Measurements from ENCODE around the gene FAM120B.

The FAM120B gene

DNA sequence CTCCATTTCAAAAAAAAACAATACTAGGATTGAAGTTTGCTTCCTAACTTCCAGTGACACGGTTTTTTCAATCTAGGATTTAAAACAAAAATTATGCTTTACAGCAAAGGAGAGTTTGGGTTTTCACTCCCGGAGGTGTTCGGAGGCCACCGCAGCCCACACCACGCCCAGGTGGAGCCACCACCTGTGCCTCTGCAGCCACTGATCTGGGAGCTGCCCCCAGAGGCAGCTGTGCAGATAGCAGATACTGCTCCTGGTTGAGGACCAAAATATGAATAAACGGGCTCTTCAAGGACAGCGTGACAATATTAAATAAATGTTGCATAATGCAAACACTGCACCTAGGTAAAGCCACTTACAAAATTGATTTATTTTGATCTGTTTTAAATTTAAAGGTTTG lies 45.9 kb upstream of the FAM120B start:
- Histone ChIP-seq H3K27ac (ENCODE audit: low read length) (no peak overlapping the region), H3K36me3 (replicated peaks; ENCODE audit: low read depth, low read length) (no peaks in the 10 kb centered on the region), H3K9ac (ENCODE audit: low read length) (no peak overlapping the region), H3K4me1 (ENCODE audit: low read length) (no peaks in the 10 kb centered on the region), H3K4me2 (ENCODE audit: low read length) (no peak overlapping the region), H2AFZ (ENCODE audit: low read depth, low read length) (no peak overlapping the region), H3K4me3 (ENCODE audit: low read length) (no peak overlapping the region), H3K79me2 (ENCODE audit: low read length) (no peaks in the 10 kb centered on the region), H3K9me3 (ENCODE audit: insufficient read depth, low read length) (no peaks in the 10 kb centered on the region), H3K27me3 (ENCODE audit: low read depth, low read length) (no peaks in the 10 kb centered on the region), H4K20me1 (ENCODE audit: insufficient read depth, low read length) (no peaks in the 10 kb centered on the region)
- no peak for TF ChIP-seq EZH2phosphoT487 (IDR thresholded peaks at IDR 0.05; ENCODE audit: low read depth)
- TF ChIP-seq, protein P1, sequence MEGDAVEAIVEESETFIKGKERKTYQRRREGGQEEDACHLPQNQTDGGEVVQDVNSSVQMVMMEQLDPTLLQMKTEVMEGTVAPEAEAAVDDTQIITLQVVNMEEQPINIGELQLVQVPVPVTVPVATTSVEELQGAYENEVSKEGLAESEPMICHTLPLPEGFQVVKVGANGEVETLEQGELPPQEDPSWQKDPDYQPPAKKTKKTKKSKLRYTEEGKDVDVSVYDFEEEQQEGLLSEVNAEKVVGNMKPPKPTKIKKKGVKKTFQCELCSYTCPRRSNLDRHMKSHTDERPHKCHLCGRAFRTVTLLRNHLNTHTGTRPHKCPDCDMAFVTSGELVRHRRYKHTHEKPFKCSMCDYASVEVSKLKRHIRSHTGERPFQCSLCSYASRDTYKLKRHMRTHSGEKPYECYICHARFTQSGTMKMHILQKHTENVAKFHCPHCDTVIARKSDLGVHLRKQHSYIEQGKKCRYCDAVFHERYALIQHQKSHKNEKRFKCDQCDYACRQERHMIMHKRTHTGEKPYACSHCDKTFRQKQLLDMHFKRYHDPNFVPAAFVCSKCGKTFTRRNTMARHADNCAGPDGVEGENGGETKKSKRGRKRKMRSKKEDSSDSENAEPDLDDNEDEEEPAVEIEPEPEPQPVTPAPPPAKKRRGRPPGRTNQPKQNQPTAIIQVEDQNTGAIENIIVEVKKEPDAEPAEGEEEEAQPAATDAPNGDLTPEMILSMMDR (IDR thresholded peaks at IDR 0.05; ENCODE audit: low read depth, low read length): no peak

DNA sequence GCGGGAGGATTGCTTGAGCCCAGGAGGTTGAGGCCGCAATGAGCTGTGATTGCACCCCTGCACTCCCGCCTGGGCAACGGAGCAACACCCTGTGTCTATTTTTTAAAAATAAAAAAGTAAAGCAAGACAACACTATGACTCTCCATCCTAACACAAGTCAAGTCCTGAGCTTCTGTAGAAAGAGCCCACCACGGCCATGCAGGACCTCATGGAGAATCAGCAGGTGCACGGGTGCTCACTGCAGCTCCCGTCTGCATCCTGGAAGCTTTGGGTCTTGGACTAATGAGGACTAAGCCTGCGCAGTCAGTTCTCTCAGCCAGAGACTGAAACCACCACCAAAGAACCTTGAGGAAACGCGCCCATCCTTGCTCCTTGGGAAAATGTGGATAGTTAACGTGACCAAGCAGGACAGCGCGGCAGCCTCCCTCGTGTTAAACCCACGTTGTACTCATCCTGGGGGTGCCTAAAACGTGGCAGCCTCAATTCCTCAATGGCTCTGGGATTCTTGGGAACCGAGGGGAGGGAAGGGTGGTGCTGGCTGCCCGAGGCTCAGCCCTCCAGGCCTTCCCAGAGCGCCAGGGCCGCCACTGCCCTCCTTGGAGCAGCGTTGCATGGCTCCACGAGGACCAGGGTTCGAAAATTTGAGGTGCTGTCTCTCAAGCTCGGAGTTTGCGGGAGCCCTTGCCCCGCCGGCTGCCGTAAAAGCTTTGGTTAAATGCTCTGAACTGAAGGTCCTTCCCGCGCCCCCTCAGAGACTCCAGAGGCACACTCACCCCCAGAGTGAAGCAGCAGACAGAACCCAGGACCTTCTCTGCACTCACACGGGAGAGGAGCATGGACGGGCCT lies 44.7 kb upstream of the FAM120B start:
- Histone ChIP-seq H3K27me3 (ENCODE audit: low read depth, low read length) (no peaks in the 10 kb centered on the region), H3K9me3 (ENCODE audit: insufficient read depth, low read length) (no peaks in the 10 kb centered on the region), H4K20me1 (ENCODE audit: insufficient read depth, low read length) (no peaks in the 10 kb centered on the region), H3K4me1 (ENCODE audit: low read length) (no peaks in the 10 kb centered on the region), H3K27ac (ENCODE audit: low read length) (no peak overlapping the region), H3K4me2 (ENCODE audit: low read length) (no peak overlapping the region), H3K36me3 (replicated peaks; ENCODE audit: low read depth, low read length) (no peaks in the 10 kb centered on the region), H3K79me2 (ENCODE audit: low read length) (no peaks in the 10 kb centered on the region), H2AFZ (ENCODE audit: low read depth, low read length) (no peak overlapping the region), H3K9ac (ENCODE audit: low read length) (no peak overlapping the region), H3K4me3 (ENCODE audit: low read length) (no peak overlapping the region)
- TF ChIP-seq EZH2phosphoT487 (IDR thresholded peaks at IDR 0.05; ENCODE audit: low read depth): no peak

DNA sequence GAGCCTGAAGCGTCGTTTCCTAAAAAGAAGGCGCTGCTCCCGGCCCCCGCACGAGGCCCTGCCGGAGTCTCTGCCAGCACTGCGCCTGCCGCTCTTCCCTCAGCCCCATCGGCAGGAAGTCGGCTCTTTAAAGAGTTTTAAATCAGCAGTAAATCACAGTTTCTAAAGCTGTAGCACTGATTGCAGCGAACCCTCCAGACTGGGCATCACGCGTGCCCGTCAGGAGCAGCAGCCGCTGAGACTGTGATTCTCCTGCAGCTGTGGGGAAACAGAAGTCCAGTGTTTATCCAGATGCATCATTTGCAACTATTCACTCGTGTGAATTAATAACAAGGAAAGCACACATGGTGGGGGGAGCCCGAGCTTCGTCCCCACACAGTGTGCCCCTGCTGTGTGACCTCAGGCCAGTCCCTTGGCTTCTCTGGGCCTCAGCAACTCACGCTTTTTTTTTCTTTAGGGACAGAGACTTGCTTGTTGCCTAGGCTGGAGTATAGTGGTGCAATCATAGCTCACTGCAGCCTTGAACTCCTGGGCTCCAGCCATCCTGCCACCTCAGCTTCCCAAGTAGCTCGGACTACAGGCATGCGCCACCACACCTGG lies 44.0 kb upstream of the FAM120B start:
- Histone ChIP-seq H4K20me1 (ENCODE audit: insufficient read depth, low read length) (no peaks in the 10 kb centered on the region), H3K4me1 (ENCODE audit: low read length) (no peaks in the 10 kb centered on the region), H3K4me2 (ENCODE audit: low read length) (no peak overlapping the region), H3K36me3 (replicated peaks; ENCODE audit: low read depth, low read length) (no peaks in the 10 kb centered on the region), H3K27me3 (ENCODE audit: low read depth, low read length) (no peaks in the 10 kb centered on the region), H2AFZ (ENCODE audit: low read depth, low read length) (no peak overlapping the region), H3K9me3 (ENCODE audit: insufficient read depth, low read length) (no peaks in the 10 kb centered on the region), H3K4me3 (ENCODE audit: low read length) (no peak overlapping the region), H3K9ac (ENCODE audit: low read length) (no peak overlapping the region), H3K27ac (ENCODE audit: low read length) (no peak overlapping the region), H3K79me2 (ENCODE audit: low read length) (no peaks in the 10 kb centered on the region)
- TF ChIP-seq, protein P1 (IDR thresholded peaks at IDR 0.05; ENCODE audit: low read depth, low read length): no peak
- TF ChIP-seq EZH2phosphoT487 (IDR thresholded peaks at IDR 0.05; ENCODE audit: low read depth): no peak

DNA sequence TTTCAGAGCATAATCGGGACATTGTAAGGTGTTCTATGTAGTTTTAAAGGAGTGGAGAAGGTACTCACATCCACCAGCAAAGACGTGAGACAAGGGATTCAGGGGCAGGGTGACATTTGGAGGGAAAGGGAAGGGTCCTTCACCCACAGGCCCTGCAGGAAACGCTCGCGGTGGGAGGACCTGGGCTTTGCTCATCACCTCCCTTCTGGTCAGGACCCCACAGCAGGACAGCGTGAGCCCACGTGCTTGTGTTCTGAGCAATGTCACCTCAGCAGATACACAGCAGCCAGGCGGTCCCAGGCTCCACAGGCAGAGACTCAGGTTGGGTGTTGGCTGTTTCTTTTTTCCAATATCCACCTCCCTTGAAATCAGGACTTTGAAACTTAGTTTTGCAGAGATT lies 43.1 kb upstream of the FAM120B start:
- no peak overlapping the region for H2AFZ ChIP-seq (ENCODE audit: low read depth, low read length)
- no peaks in the 10 kb centered on the region for H3K36me3 ChIP-seq (replicated peaks; ENCODE audit: low read depth, low read length)
- no peaks in the 10 kb centered on the region for H3K4me1 ChIP-seq (ENCODE audit: low read length)
- no peak overlapping the region for H3K9ac ChIP-seq (ENCODE audit: low read length)
- no peak overlapping the region for H3K4me2 ChIP-seq (ENCODE audit: low read length)
- H4K20me1 ChIP-seq (ENCODE audit: insufficient read depth, low read length): no peaks in the 10 kb centered on the region
- no peaks in the 10 kb centered on the region for H3K9me3 ChIP-seq (ENCODE audit: insufficient read depth, low read length)
- no peak overlapping the region for H3K4me3 ChIP-seq (ENCODE audit: low read length)
- TF ChIP-seq, protein P1 (IDR thresholded peaks at IDR 0.05; ENCODE audit: low read depth, low read length): no peak
- no peak for TF ChIP-seq EZH2phosphoT487 (IDR thresholded peaks at IDR 0.05; ENCODE audit: low read depth)
- no peak overlapping the region for H3K27ac ChIP-seq (ENCODE audit: low read length)
- no peaks in the 10 kb centered on the region for H3K79me2 ChIP-seq (ENCODE audit: low read length)
- no peaks in the 10 kb centered on the region for H3K27me3 ChIP-seq (ENCODE audit: low read depth, low read length)
